B cell (primary cell): ENCODE data around the gene FABP2. TPM values are rescaled to one million over a fixed set of nuclear protein-coding genes. Genes with fewer than 3 reads are reported as not detected.
"Not testable (repeated sequence)": the region's sequence is repeated elsewhere in the genome, so short reads cannot be mapped to it uniquely, and the experiment has no call there.

Source experiments
- ATAC-seq: fragments of 200-7000 bp; cut with Tn5 transposase; one replicate; pipeline ENCODE4 v1.10.0; 2021; ENCODE audit warnings: low read depth, mild to moderate bottlenecking, moderate number of reproducible peaks, moderate library complexity
- CTCF ChIA-PET: fragments of 350-600 bp; sonication (Branson Sonifier 250); formaldehyde crosslinking; loops from one replicate; lab custom pipeline; 2021; ENCODE audit warnings: antibody characterized with exemption, inconsistent platforms; lab: Charles Lee
- POLR2A ChIA-PET: fragments of 350-600 bp; sonication (Branson Sonifier 250); formaldehyde crosslinking; loops from one replicate; lab custom pipeline; 2021; ENCODE audit warnings: antibody characterized with exemption; lab: Charles Lee
- DNase-seq: peaks from one replicate; pipeline ENCODE4 v3.0.0; 2013
- H2AFZ ChIP-seq: 2 replicates; pipeline ENCODE4 v1.6.1; 2012; ENCODE audit warnings: mild to moderate bottlenecking, low read depth, low read length; ENCODE audit not compliant: insufficient read depth, poor library complexity, severe bottlenecking
- H3K27ac ChIP-seq, 2 donors: 1 replicate in 1 of 2; 2 replicates in 1 of 2; pipeline ENCODE4 v1.5.1; 2012 to 2013; ENCODE audit warnings: low read length in 2 of 2, mild to moderate bottlenecking in 2 of 2, moderate library complexity in 1 of 2
- H3K27me3 ChIP-seq, 4 experiments: fragments of 200-600 bp in 1 of 4; sonication (generic) in 1 of 4; replicated peaks in 1 of 4; 1 replicate in 2 of 4; 2 replicates in 2 of 4; pipeline versions ENCODE4 v1.6.1 to v1.7.0; 2013 to 2016; ENCODE audit warnings: low read length in 3 of 4, mild to moderate bottlenecking in 2 of 4, mixed read lengths in 1 of 4, moderate library complexity in 1 of 4; ENCODE audit not compliant: insufficient read depth in 4 of 4, control insufficient read depth in 3 of 4; ENCODE audit errors: control extremely low read depth in 1 of 4
- H3K36me3 ChIP-seq, 2 experiments: replicated peaks in 1 of 2; 1 replicate in 1 of 2; 2 replicates in 1 of 2; pipeline versions ENCODE4 v1.6.1 to v1.7.1; 2013; ENCODE audit warnings: low read length in 1 of 2; ENCODE audit not compliant: insufficient read depth in 2 of 2, control insufficient read depth in 1 of 2; ENCODE audit errors: control extremely low read depth in 1 of 2, extremely low read depth in 1 of 2
- H3K4me1 ChIP-seq, 2 donors: fragments of 200-600 bp in 1 of 2; sonication (generic) in 1 of 2; 1 replicate in 1 of 2; 2 replicates in 1 of 2; pipeline versions ENCODE4 v1.5.1 to v1.6.1; 2013 to 2017; ENCODE audit warnings: low read length in 2 of 2; ENCODE audit not compliant: control insufficient read depth in 2 of 2, insufficient read depth in 2 of 2
- H3K4me2 ChIP-seq: replicated peaks from 2 replicates; pipeline ENCODE3; 2012; ENCODE audit warnings: mild to moderate bottlenecking, low read depth, low read length; ENCODE audit not compliant: poor library complexity, severe bottlenecking
- H3K4me3 ChIP-seq, 5 experiments: fragments of 200-600 bp in 1 of 5; sonication (generic) in 1 of 5; 1 replicate in 3 of 5; 2 replicates in 2 of 5; pipeline versions ENCODE4 v1.5.1 to v1.7.0; 2011 to 2016; ENCODE audit warnings: low read length in 4 of 5, mild to moderate bottlenecking in 4 of 5, low read depth in 2 of 5, control low read depth in 1 of 5, moderate library complexity in 1 of 5; ENCODE audit not compliant: insufficient read depth in 1 of 5; ENCODE audit errors: control extremely low read depth in 1 of 5, extremely low read depth in 1 of 5
- H3K79me2 ChIP-seq: fragments of 200-600 bp; sonication (generic); one replicate; pipeline ENCODE4 v1.6.0; 2016; ENCODE audit warnings: low read length; ENCODE audit not compliant: control insufficient read depth, insufficient read depth
- H3K9ac ChIP-seq: fragments of 200-600 bp; sonication (generic); 2 replicates; pipeline ENCODE4 v1.6.1; 2017; ENCODE audit warnings: mild to moderate bottlenecking, low read length, moderate library complexity
- H3K9me3 ChIP-seq, 3 donors: one replicate each; pipeline versions ENCODE4 v1.6.1 to v1.7.1; 2013; ENCODE audit warnings: low read length in 2 of 3; ENCODE audit not compliant: control insufficient read depth in 2 of 3, insufficient read depth in 1 of 3; ENCODE audit errors: control extremely low read depth in 1 of 3
- H4K20me1 ChIP-seq: 2 replicates; pipeline ENCODE4 v1.6.0; 2012; ENCODE audit warnings: mild to moderate bottlenecking, low read length; ENCODE audit not compliant: insufficient read depth, control insufficient read depth, poor library complexity, severe bottlenecking
- H3K27ac Mint-ChIP-seq: one replicate; pipeline ENCODE4 v1.8.0; 2021; ENCODE audit warnings: mixed read lengths
- H3K27me3 Mint-ChIP-seq: one replicate; pipeline ENCODE4 v1.8.0; 2021; ENCODE audit warnings: mixed read lengths
- H3K4me1 Mint-ChIP-seq: one replicate; pipeline ENCODE4 v1.8.0; 2021; ENCODE audit warnings: mixed read lengths
- H3K4me3 Mint-ChIP-seq: one replicate; pipeline ENCODE4 v1.8.0; 2021; ENCODE audit warnings: mixed read lengths
- H3K9me3 Mint-ChIP-seq: one replicate; pipeline ENCODE4 v1.8.0; 2022; ENCODE audit warnings: mixed read lengths; ENCODE audit not compliant: insufficient read depth
- CTCF ChIP-seq: fragments of 200-600 bp; IDR thresholded peaks from one replicate; pipeline ENCODE4 v1.8.0; 2022; ENCODE audit warnings: antibody characterized with exemption, mild to moderate bottlenecking
- EZH2 ChIP-seq: IDR thresholded peaks from 2 replicates; pipeline ENCODE4 v1.6.1; 2012; ENCODE audit warnings: borderline replicate concordance, low read depth, mild to moderate bottlenecking, moderate library complexity, low read length; ENCODE audit not compliant: insufficient read depth, poor library complexity, severe bottlenecking
- WGBS: methylation state at CpG from one replicate; pipeline ENCODE4 v1.1.5; 2013; ENCODE audit warnings: missing lambda C conversion rate; ENCODE audit not compliant: insufficient coverage; 5-methylcytosine and 5-hydroxymethylcytosine counted together
- intact Hi-C: fragments of 100-400 bp; cut with micrococcal nuclease; formaldehyde crosslinking; loops from one replicate; pipeline ENCODE4 v1.10.0; 2022
- polyA minus RNA-seq: library from RNA; depleted of rRNA, polyadenylated mRNA; stranded (reverse); fragments of >200 nt; gene quantifications from 2 replicates; pipeline ENCODE4 v1.2.3, GENCODE V29; 2012
- polyA plus RNA-seq: library from polyadenylated mRNA; depleted of rRNA; stranded (reverse); fragments of >200 nt; gene quantifications from 2 replicates; pipeline ENCODE4 v1.2.3, GENCODE V29; 2012
- total RNA-seq, 2 donors: library from RNA; stranded (reverse); fragments of 120-200 nt in 1 of 2; gene quantifications; 1 replicate in 1 of 2; 2 replicates in 1 of 2; pipeline versions ENCODE4 v1.2.3 to v1.2.4, GENCODE V29; 2013 to 2022

The FABP2 gene
- total RNA-seq (not detected in 2 replicates), polyA plus RNA-seq (not detected in 2 replicates), polyA minus RNA-seq (not detected in 2 replicates)
- not detected for total RNA-seq (2013)

- intact Hi-C loops, result no loop called here
- no peaks in the 10 kb centered on the region for H3K9me3 ChIP-seq
- peaks cover 8% of the 10 kb centered on the region for H3K27me3 Mint-ChIP-seq
- H3K9ac ChIP-seq, result no peak within 1 kb of the TSS
- no peaks in the 10 kb centered on the region for H4K20me1 ChIP-seq
- ChIA-PET POLR2A (no interaction called here), CTCF (no interaction called here)
- no peak within 1 kb of the TSS for H3K27ac Mint-ChIP-seq
- DNase-seq (no peak), ATAC-seq (no peak)
- no peak within 1 kb of the TSS for H3K4me3 Mint-ChIP-seq
- H2AFZ ChIP-seq, result no peak within 1 kb of the TSS
- no peak within 1 kb of the TSS for H3K4me3 ChIP-seq
- H3K4me1 ChIP-seq, result no peaks in the 10 kb centered on the region
- 100% methylated on average over 2 of the region's 6 CpGs for WGBS
- no peak within 1 kb of the TSS for H3K27ac ChIP-seq
- no peaks in the 10 kb centered on the region for H3K36me3 ChIP-seq
- no peaks in the 10 kb centered on the region for H3K9me3 Mint-ChIP-seq
- H3K4me2 ChIP-seq, result no peak within 1 kb of the TSS
- H3K27me3 ChIP-seq, result peaks cover 0 to 4% (median 0%) of the 10 kb centered on the region in 4 experiments
- TF ChIP-seq EZH2 (no peak), CTCF (no peak)
- H3K79me2 ChIP-seq, result no peaks in the 10 kb centered on the region
- no peaks in the 10 kb centered on the region for H3K4me1 Mint-ChIP-seq
These were observed at the start of gene FABP2 for GRCh38 chr4:119321921-119322687. TSS of gene FABP2 (minus strand) at chr4:119322138. CDS start at chr4:119322102, 36 bp downstream.

GRCh38 chr4:119370951-119371683 is 49.2 kb upstream of the FABP2 start:
- H3K4me3 ChIP-seq, H3K27me3 Mint-ChIP-seq, POLR2A ChIA-PET, H3K9ac ChIP-seq, ATAC-seq, H3K36me3 ChIP-seq, H3K27ac Mint-ChIP-seq, H3K4me2 ChIP-seq, DNase-seq, H2AFZ ChIP-seq, H3K4me3 Mint-ChIP-seq, H3K9me3 Mint-ChIP-seq, intact Hi-C loops, CTCF ChIA-PET, H3K27me3 ChIP-seq, H3K27ac ChIP-seq, H4K20me1 ChIP-seq, H3K79me2 ChIP-seq, H3K9me3 ChIP-seq: not testable (repeated sequence)
- H3K4me1 ChIP-seq, result peaks cover 9 to 12% of the 10 kb centered on the region in 2 donors
- H3K4me1 Mint-ChIP-seq, result peaks cover 16% of the 10 kb centered on the region
- WGBS, result no CpG with 5 or more reads among the region's 3 CpGs

- peak; percentile 93 for ATAC-seq
- Histone ChIP-seq H3K4me1 (peaks cover 9 to 12% of the 10 kb centered on the region in 2 donors), H3K4me2 (peak overlapping the region; percentile 22)
- H2AFZ ChIP-seq, H3K27me3 Mint-ChIP-seq, H3K9me3 Mint-ChIP-seq, H3K4me3 ChIP-seq, H3K9me3 ChIP-seq, H4K20me1 ChIP-seq, H3K27ac Mint-ChIP-seq, H3K36me3 ChIP-seq, POLR2A ChIA-PET, H3K27ac ChIP-seq, H3K79me2 ChIP-seq, intact Hi-C loops, H3K9ac ChIP-seq, H3K27me3 ChIP-seq: not testable (repeated sequence)
- no CpG with 5 or more reads among the region's 5 CpGs for WGBS
- CTCF ChIA-PET, result interaction anchor here (0.6 kb wide), 1 partner anchor 195 kb away, joined by 3 read pairs; no protein-coding TSS in a partner anchor
- DNase-seq, result peak; percentile 77
- Mint-ChIP-seq H3K4me1 (peaks cover 16% of the 10 kb centered on the region), H3K4me3 (peak overlapping the region; percentile 18)
These were observed 48.5 kb upstream of the FABP2 start for GRCh38 chr4:119370392-119370791.
